H1 (cell line): ENCODE results near the gene IQSEC3. TPM values are rescaled to one million over a fixed set of nuclear protein-coding genes. Genes with fewer than 3 reads are reported as not detected.
A peak's percentile ranks its signal among the peaks of the same experiment; 100 is the strongest.

Experiments used
- CTCF ChIA-PET: fragments of 300-600 bp; sonication (Branson Sonifier 250); formaldehyde crosslinking; loops from one replicate; lab custom pipeline; 2021; ENCODE audit not compliant: partially characterized antibody; lab: Charles Lee
- POLR2A ChIA-PET: fragments of 300-600 bp; sonication (Branson Sonifier 250); formaldehyde crosslinking; loops from one replicate; lab custom pipeline; 2021; ENCODE audit warnings: inconsistent platforms; ENCODE audit not compliant: partially characterized antibody; lab: Charles Lee
- DNase-seq, 2 experiments: peaks; one replicate each; pipeline versions ENCODE4 v3.0.0 to v3.0.0-alpha.2; 2010 to 2022; ENCODE audit warnings: low spot score in 2 of 2, low read depth in 1 of 2, mixed read lengths in 1 of 2
- FAIRE-seq: peaks from 2 replicates; lab custom pipeline; 2011; peaks lifted over from hg19 to GRCh38; lab: Jason Lieb, UNC
- H2AFZ ChIP-seq: 2 replicates; pipeline ENCODE4 v1.8.1; 2012; ENCODE audit warnings: low read length, inconsistent platforms
- H2AK5ac ChIP-seq: 2 replicates; pipeline ENCODE4 v1.6.1; 2013; ENCODE audit warnings: low read depth, low read length
- H2BK120ac ChIP-seq: replicated peaks from 2 replicates; pipeline ENCODE3; 2013; ENCODE audit warnings: low read depth, low read length, inconsistent platforms
- H2BK12ac ChIP-seq: 2 replicates; pipeline ENCODE4 v1.6.1; 2013; ENCODE audit warnings: low read depth, low read length
- H2BK15ac ChIP-seq: 2 replicates; pipeline ENCODE4 v1.6.1; 2013; ENCODE audit warnings: low read length
- H2BK20ac ChIP-seq: 2 replicates; pipeline ENCODE4 v1.6.1; 2013; ENCODE audit warnings: low read length
- H2BK5ac ChIP-seq: 2 replicates; pipeline ENCODE4 v1.6.1; 2013; ENCODE audit warnings: low read depth, low read length
- H3K14ac ChIP-seq: 2 replicates; pipeline ENCODE4 v1.6.1; 2013; ENCODE audit warnings: inconsistent platforms; ENCODE audit not compliant: insufficient read length
- H3K18ac ChIP-seq: 2 replicates; pipeline ENCODE4 v1.6.1; 2013; ENCODE audit warnings: low read length; ENCODE audit errors: extremely low read depth
- H3K23ac ChIP-seq: 2 replicates; pipeline ENCODE4 v1.6.1; 2013; ENCODE audit warnings: inconsistent platforms; ENCODE audit not compliant: insufficient read length
- H3K23me2 ChIP-seq: 2 replicates; pipeline ENCODE4 v1.6.1; 2013; ENCODE audit warnings: low read depth, low read length
- H3K27ac ChIP-seq: 2 replicates; pipeline ENCODE4 v1.6.1; 2011; ENCODE audit warnings: low read depth, low read length, inconsistent platforms
- H3K27me3 ChIP-seq, 4 experiments: replicated peaks in 1 of 4; 1 replicate in 1 of 4; 2 replicates in 3 of 4; pipeline versions ENCODE4 v1.6.1 to v1.8.1; 2011 to 2013; ENCODE audit warnings: low read length in 3 of 4, mild to moderate bottlenecking in 3 of 4, inconsistent platforms in 2 of 4, mixed read lengths in 2 of 4, moderate library complexity in 1 of 4; ENCODE audit not compliant: control insufficient read depth in 3 of 4, insufficient read depth in 3 of 4; ENCODE audit errors: extremely low read depth in 1 of 4
- H3K36me3 ChIP-seq, 4 experiments: 2 replicates each; pipeline versions ENCODE4 v1.6.1 to v1.8.1; 2011 to 2013; ENCODE audit warnings: mild to moderate bottlenecking in 4 of 4, low read length in 3 of 4, moderate library complexity in 2 of 4, control low read depth in 1 of 4, inconsistent platforms in 1 of 4; ENCODE audit not compliant: insufficient read depth in 4 of 4, control insufficient read depth in 2 of 4
- H3K4ac ChIP-seq: replicated peaks from 2 replicates; pipeline ENCODE3; 2013; ENCODE audit warnings: low read length, low read depth, mixed read lengths, inconsistent platforms; ENCODE audit not compliant: insufficient read length
- H3K4me1 ChIP-seq, 4 experiments: replicated peaks in 1 of 4; 1 replicate in 1 of 4; 2 replicates in 3 of 4; pipeline versions ENCODE4 v1.6.1 to v1.8.1; 2011 to 2013; ENCODE audit warnings: low read length in 3 of 4, inconsistent platforms in 2 of 4, mixed read lengths in 1 of 4; ENCODE audit not compliant: insufficient read depth in 4 of 4, control insufficient read depth in 3 of 4
- H3K4me2 ChIP-seq, 2 experiments: 2 replicates each; pipeline versions ENCODE4 v1.6.1 to v1.8.1; 2011 to 2013; ENCODE audit warnings: low read depth in 2 of 2, low read length in 2 of 2, control low read depth in 1 of 2, inconsistent platforms in 1 of 2, mild to moderate bottlenecking in 1 of 2; ENCODE audit not compliant: insufficient read depth in 1 of 2
- H3K4me3 ChIP-seq, 4 experiments: fragments of 200-600, 300-600 bp in 1 of 4; sonication (generic), shearing (Covaris generic), sonication (Bioruptor Twin) in 1 of 4; 2 replicates each; pipeline versions ENCODE4 v1.5.1 to v1.8.1; 2011 to 2016; ENCODE audit warnings: low read length in 4 of 4, low read depth in 3 of 4, control low read depth in 2 of 4, inconsistent platforms in 2 of 4, mild to moderate bottlenecking in 2 of 4, mixed read lengths in 1 of 4, moderate library complexity in 1 of 4; ENCODE audit not compliant: insufficient read depth in 2 of 4; ENCODE audit errors: extremely low read depth in 1 of 4
- H3K56ac ChIP-seq: replicated peaks from 2 replicates; pipeline ENCODE3; 2013; ENCODE audit warnings: low read depth, mild to moderate bottlenecking, mixed read lengths, low read length, inconsistent platforms; ENCODE audit not compliant: insufficient read length
- H3K79me1 ChIP-seq: 2 replicates; pipeline ENCODE4 v1.6.1; 2013; ENCODE audit warnings: low read depth, low read length, control low read depth
- H3K79me2 ChIP-seq, 2 experiments: 2 replicates each; pipeline versions ENCODE4 v1.6.1 to v1.8.1; 2012 to 2013; ENCODE audit warnings: low read length in 2 of 2, mild to moderate bottlenecking in 2 of 2, inconsistent platforms in 1 of 2; ENCODE audit not compliant: insufficient read depth in 2 of 2, control insufficient read depth in 1 of 2
- H3K9ac ChIP-seq, 4 experiments: replicated peaks in 1 of 4; 1 replicate in 1 of 4; 2 replicates in 3 of 4; pipeline versions ENCODE4 v1.6.1 to v1.8.1; 2011 to 2013; ENCODE audit warnings: low read depth in 3 of 4, low read length in 3 of 4, control low read depth in 2 of 4, mild to moderate bottlenecking in 2 of 4, moderate library complexity in 2 of 4, inconsistent platforms in 1 of 4; ENCODE audit errors: extremely low read depth in 1 of 4
- H3K9me3 ChIP-seq, 2 experiments: 2 replicates each; pipeline versions ENCODE4 v1.6.1 to v1.8.1; 2012 to 2013; ENCODE audit warnings: mild to moderate bottlenecking in 2 of 2, moderate library complexity in 2 of 2, control low read depth in 1 of 2, inconsistent platforms in 1 of 2, low read depth in 1 of 2, low read length in 1 of 2, mixed read lengths in 1 of 2; ENCODE audit not compliant: insufficient read depth in 2 of 2
- H4K20me1 ChIP-seq, 2 experiments: replicated peaks in 1 of 2; 2 replicates each; pipeline versions ENCODE3 to v1.8.1; 2011 to 2013; ENCODE audit warnings: inconsistent platforms in 2 of 2, low read length in 2 of 2, mild to moderate bottlenecking in 1 of 2; ENCODE audit not compliant: insufficient read depth in 2 of 2, control insufficient read depth in 1 of 2
- H4K5ac ChIP-seq: 2 replicates; pipeline ENCODE4 v1.6.1; 2013; ENCODE audit warnings: low read length, low read depth, mixed read lengths, inconsistent platforms; ENCODE audit not compliant: insufficient read length
- H4K8ac ChIP-seq: 2 replicates; pipeline ENCODE4 v1.8.0; 2013; ENCODE audit warnings: mild to moderate bottlenecking, moderate library complexity, low read length, inconsistent platforms; ENCODE audit not compliant: insufficient read depth; ENCODE audit errors: extremely low read depth
- H4K91ac ChIP-seq: replicated peaks from 2 replicates; pipeline ENCODE3; 2013; ENCODE audit warnings: low read length, mixed read lengths, inconsistent platforms; ENCODE audit not compliant: insufficient read length
- BCL11A ChIP-seq, 2 experiments: IDR thresholded peaks; one replicate each; pipeline ENCODE4 v1.6.1; 2011; ENCODE audit warnings: low read depth in 2 of 2, low read length in 2 of 2, mild to moderate bottlenecking in 2 of 2
- CEBPB ChIP-seq: IDR thresholded peaks from 2 replicates; pipeline ENCODE4 v1.6.1; 2012; ENCODE audit warnings: low read depth, low read length
- HDAC6 ChIP-seq: IDR thresholded peaks from one replicate; pipeline ENCODE4 v1.7.1; 2012; ENCODE audit warnings: low read depth, mild to moderate bottlenecking, inconsistent platforms, low read length, moderate library complexity
- PHF8 ChIP-seq: fragments of 200-600 bp; sonication (generic); conservative IDR thresholded peaks from 2 replicates; pipeline ENCODE4 v1.7.1; 2012; ENCODE audit warnings: low read depth, mild to moderate bottlenecking, inconsistent platforms, low read length, moderate library complexity
- POLR2AphosphoS5 ChIP-seq: IDR thresholded peaks from 2 replicates; pipeline ENCODE4 v1.6.1; 2011; ENCODE audit warnings: low read depth, low read length
- RBBP5 ChIP-seq: IDR thresholded peaks from 2 replicates; pipeline ENCODE4 v1.7.1; 2012; ENCODE audit warnings: low read depth, mild to moderate bottlenecking, inconsistent platforms, low read length, moderate library complexity, borderline replicate concordance
- SP2 ChIP-seq: IDR thresholded peaks from 2 replicates; pipeline ENCODE4 v1.6.1; 2012; ENCODE audit warnings: mild to moderate bottlenecking, low read length, inconsistent platforms
- TAF1 ChIP-seq: IDR thresholded peaks from 2 replicates; pipeline ENCODE4 v1.6.1; 2011; ENCODE audit warnings: mild to moderate bottlenecking, low read depth, low read length
- WGBS, 2 experiments: shearing (Covaris generic) in 1 of 2; methylation state at CpG; one replicate each; pipeline versions ENCODE4 v1.1.6 to v1.1.7; 2013 to 2015; ENCODE audit warnings: low lambda C conversion rate in 2 of 2, mixed read lengths in 2 of 2, inconsistent platforms in 1 of 2, low coverage in 1 of 2, missing lambda C conversion rate in 1 of 2; ENCODE audit not compliant: insufficient replicate concordance in 2 of 2, insufficient coverage in 1 of 2, insufficient read length in 1 of 2; ENCODE audit errors: extremely low coverage in 1 of 2, missing lambda C conversion rate in 1 of 2; 5-methylcytosine and 5-hydroxymethylcytosine counted together
- polyA plus RNA-seq, 7 experiments: library from polyadenylated mRNA; depleted of rRNA in 3 of 7; stranded (reverse) in 5 of 7; unstranded in 2 of 7; fragments of >200 nt in 5 of 7; fragments of 200-250 nt in 2 of 7; gene quantifications; 1 replicate in 5 of 7; 2 replicates in 1 of 7; 4 replicates in 1 of 7; pipeline versions ENCODE4 v1.2.1 to v1.2.3, GENCODE V29; 2011 to 2013; ENCODE audit warnings: missing spikeins in 2 of 7, mixed read lengths in 2 of 7
- total RNA-seq: library from RNA; stranded (reverse); fragmentation: NEBNext Ultra II Directional; extraction: Animal tissue kit (Norgen Biotek cat#: 25700); gene quantifications from 2 replicates; pipeline ENCODE4 v1.2.1, GENCODE V29; 2021

Gene IQSEC3
- total and polyA plus RNA-seq, 2 of the 8 experiments (the other 6 are each of a cell fraction or from before 2014, with no cell fraction given), result 1.2 to 3.1 TPM

DNA sequence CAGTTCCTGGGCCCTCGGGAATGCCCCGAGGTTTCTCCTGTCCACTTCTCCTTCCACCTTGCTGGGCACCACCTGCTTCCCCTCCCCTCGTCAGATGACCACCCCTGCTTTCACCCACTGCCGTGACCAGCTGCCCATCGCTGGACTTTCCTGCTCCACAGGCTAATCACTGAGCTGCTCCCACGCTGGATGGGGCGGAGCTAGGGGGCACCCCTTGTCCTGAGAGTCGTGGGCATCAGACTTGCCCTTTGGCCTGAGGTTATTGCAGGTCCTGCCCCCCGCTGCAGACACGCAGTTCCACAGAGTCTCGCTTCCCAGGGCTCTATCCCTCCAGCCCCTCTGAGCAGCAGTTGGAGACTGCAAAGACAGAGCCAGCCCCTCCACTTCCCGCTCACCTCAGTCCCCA lies 147.0 kb downstream of the IQSEC3 start:
- Histone ChIP-seq H2BK15ac (0 out of 2 replicates have a peak overlapping the region, but pooled peaks have one; percentile 40), H2BK20ac (no peak overlapping the region), H4K91ac (no peak overlapping the region), H3K14ac (no peak overlapping the region), H3K23ac (no peak overlapping the region), H3K4me3 (no peak overlapping the region), H4K8ac (peak overlapping the region; percentile 45; the same call in 1 of the 2 replicates), H3K4ac (no peak overlapping the region), H3K27ac (no peak overlapping the region), H3K4me1 (peaks cover 0 to 20% (median 15%) of the 10 kb centered on the region in 4 experiments; a peak in 6 of 7 replicates), H3K9me3 (no peaks in the 10 kb centered on the region), H3K79me2 (no peaks in the 10 kb centered on the region), H3K23me2 (peaks cover 3% of the 10 kb centered on the region; the same call in 1 of the 2 replicates), H3K56ac (no peak overlapping the region), H3K4me2 (0 out of 4 replicates have a peak overlapping the region, but pooled peaks of 1 of the 2 experiments have one; percentile 3), H3K18ac (no peak overlapping the region), H3K9ac (no peak overlapping the region; a peak in 1 of 7 replicates), H3K79me1 (no peaks in the 10 kb centered on the region), H2BK120ac (no peak overlapping the region), H3K36me3 (no peaks in the 10 kb centered on the region), H2AK5ac (no peak overlapping the region), H4K5ac (no peak overlapping the region), H3K27me3 (peaks cover 0 to 16% (median 13%) of the 10 kb centered on the region in 4 experiments; a peak in 4 of 7 replicates), H2AFZ (no peak overlapping the region), H4K20me1 (peaks cover 0 to 2% of the 10 kb centered on the region in 2 experiments), H2BK12ac (no peak overlapping the region), H2BK5ac (no peak overlapping the region)
- CTCF ChIA-PET, result interaction anchor here (0.7 to 3.4 kb wide), 8 partner anchors 10 to 69 kb away, joined by 3 to 19 read pairs (median 5); no protein-coding TSS in a partner anchor
- 71% methylated on average over 12 of the region's 12 CpGs; no CpG with 5 or more reads in 1 of the 2 experiments for WGBS, 2 experiments
- POLR2A ChIA-PET, result interaction anchor here (0.7 to 2.0 kb wide), 5 partner anchors 10 to 31 kb away, joined by 3 to 8 read pairs (median 4); no protein-coding TSS in a partner anchor
- TF ChIP-seq POLR2AphosphoS5, result no peak
- no peak for TF ChIP-seq SP2
- no peak for TF ChIP-seq RBBP5
- no peak for TF ChIP-seq BCL11A (IDR thresholded peaks at IDR 0.05; ENCODE audit: low read depth in 2 of 2, low read length in 2 of 2)
- no peak for TF ChIP-seq CEBPB
- TF ChIP-seq PHF8, result no peak
- TF ChIP-seq TAF1, result no peak
- no peak for TF ChIP-seq HDAC6
- FAIRE-seq (no peak), DNase-seq (no peak)
